Heart left ventricle (tissue), 13 donors: Measurements from ENCODE around the gene RETN.

Experiments used
- POLR2A ChIP-seq, 2 donors: fragments of 450-650 bp; IDR thresholded peaks; one replicate each; pipeline ENCODE4 v1.6.1; 2017; ENCODE audit warnings: antibody characterized with exemption in 2 of 2, mild to moderate bottlenecking in 2 of 2, moderate library complexity in 2 of 2
- TF ChIP-seq, protein P1 (sequence below), 12 donors: fragments of 200-600 bp; sonication (generic) in 4 of 12; IDR thresholded peaks; one replicate each; pipeline versions ENCODE4 v1.5.0 to v1.8.0; 2018 to 2022; ENCODE audit warnings: antibody characterized with exemption in 12 of 12, mild to moderate bottlenecking in 5 of 12
- donor health status: ischemic (EF 13 %, LVEDD 7.1; RV severe dilation, severe dysfunction).
- donor health status: DM: no; HTN: yes; CAD: no.
- donor health status: DM: no; HTN: no; CAD: no.
- donor health status: ischemic (EF 25% LVEDD 6.9; RV normal size, moderate dysfunction).
- donor health status: ischemic (EF 25% LVEDD 5.7; RV mildly dilated, moderate dysfunction).
- donor health status: ischemic (EF 35%, LVEDD 5.7; RV mildly dilated, moderate dysfunction).
- donor health status: nonischemic (EF 11% LVEDD 7.7; RV severe dilation, severe dysfunction).
- donor health status: DM: yes; HTN: yes; CAD: no.
- donor health status: PGD.
- donor health status: ischemic (EF 29% LVEDD 5.4; RV normal size, mild dysfunction).
- donor health status: nonischemic (EF 23%, LVEDD 6.1; RV moderate dilation, normal function).

DNA sequence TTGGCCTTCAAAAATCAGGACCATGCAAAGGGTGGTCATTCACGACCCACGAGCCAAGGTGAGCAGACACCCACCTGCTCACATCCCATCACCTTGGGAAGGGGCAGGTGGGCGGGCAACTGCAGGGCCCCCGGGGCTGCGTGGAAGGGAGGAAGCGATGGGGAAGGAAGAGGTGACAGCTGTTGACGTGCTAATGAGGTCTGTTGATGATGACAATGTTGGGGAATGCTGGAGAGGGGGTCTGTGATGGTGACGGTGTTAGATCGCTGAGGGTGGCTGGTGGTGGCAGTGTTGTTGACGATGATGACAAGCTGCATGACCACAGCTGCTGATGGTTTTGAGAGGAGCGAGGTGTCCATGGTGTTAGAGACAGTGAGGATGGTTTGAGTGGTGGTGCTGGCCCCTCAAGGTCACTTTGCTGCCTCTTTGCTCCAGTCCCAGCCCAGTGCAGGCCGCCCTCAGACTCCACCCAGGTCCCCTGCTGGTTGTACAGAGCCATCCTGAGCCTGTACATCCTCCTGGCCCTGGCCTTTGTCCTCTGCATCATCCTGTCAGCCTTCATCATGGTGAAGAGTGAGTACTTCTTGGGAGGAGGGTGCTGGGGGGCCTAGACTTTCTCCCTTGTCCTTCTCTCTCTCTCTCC, 8.9 kb downstream of the RETN start:
- TF ChIP-seq, protein P1, sequence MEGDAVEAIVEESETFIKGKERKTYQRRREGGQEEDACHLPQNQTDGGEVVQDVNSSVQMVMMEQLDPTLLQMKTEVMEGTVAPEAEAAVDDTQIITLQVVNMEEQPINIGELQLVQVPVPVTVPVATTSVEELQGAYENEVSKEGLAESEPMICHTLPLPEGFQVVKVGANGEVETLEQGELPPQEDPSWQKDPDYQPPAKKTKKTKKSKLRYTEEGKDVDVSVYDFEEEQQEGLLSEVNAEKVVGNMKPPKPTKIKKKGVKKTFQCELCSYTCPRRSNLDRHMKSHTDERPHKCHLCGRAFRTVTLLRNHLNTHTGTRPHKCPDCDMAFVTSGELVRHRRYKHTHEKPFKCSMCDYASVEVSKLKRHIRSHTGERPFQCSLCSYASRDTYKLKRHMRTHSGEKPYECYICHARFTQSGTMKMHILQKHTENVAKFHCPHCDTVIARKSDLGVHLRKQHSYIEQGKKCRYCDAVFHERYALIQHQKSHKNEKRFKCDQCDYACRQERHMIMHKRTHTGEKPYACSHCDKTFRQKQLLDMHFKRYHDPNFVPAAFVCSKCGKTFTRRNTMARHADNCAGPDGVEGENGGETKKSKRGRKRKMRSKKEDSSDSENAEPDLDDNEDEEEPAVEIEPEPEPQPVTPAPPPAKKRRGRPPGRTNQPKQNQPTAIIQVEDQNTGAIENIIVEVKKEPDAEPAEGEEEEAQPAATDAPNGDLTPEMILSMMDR (IDR thresholded peaks at IDR 0.05) = no peak
- no peak for TF ChIP-seq POLR2A (IDR thresholded peaks at IDR 0.05)
